IMR-90 (cell line): ENCODE data around the gene POLR2L. TPM values are rescaled to one million over a fixed set of nuclear protein-coding genes. Genes with fewer than 3 reads are reported as not detected.

ENCODE experiments used
- ATAC-seq: fragments of 200-7000 bp; cut with Tn5 transposase; 2 replicates; pipeline ENCODE4 v1.9.1; 2020; ENCODE audit warnings: low read depth, mild to moderate bottlenecking, moderate library complexity
- BruUV-seq: library from RNA; stranded (reverse); fragments of 400-500 nt; replicated peaks from 2 replicates; lab custom pipeline; 2021; lab: Mats Ljungman, UMichigan
- CTCF ChIA-PET: fragments of 300-600 bp; formaldehyde crosslinking; extraction: SDS; loops from one replicate; lab custom pipeline; 2021; ENCODE audit warnings: antibody characterized with exemption; lab: Yijun Ruan, JAX
- POLR2A ChIA-PET: fragments of 300-600 bp; sonication (Branson Sonifier 250); formaldehyde crosslinking; loops from one replicate; lab custom pipeline; 2022; ENCODE audit warnings: antibody characterized with exemption; ENCODE audit not compliant: unreplicated experiment; lab: Charles Lee
- DNase-seq: peaks from one replicate; pipeline ENCODE4 v3.0.0; 2013
- H2AFZ ChIP-seq: replicated peaks from 2 replicates; pipeline ENCODE3; 2013; ENCODE audit warnings: low read length, mild to moderate bottlenecking; ENCODE audit not compliant: poor library complexity
- H2AK5ac ChIP-seq: 2 replicates; pipeline ENCODE4 v1.6.1; 2013; ENCODE audit warnings: low read depth, low read length, inconsistent platforms
- H2AK9ac ChIP-seq: replicated peaks from 2 replicates; pipeline ENCODE3; 2013; ENCODE audit warnings: mild to moderate bottlenecking, low read depth, low read length, moderate library complexity; ENCODE audit not compliant: poor library complexity
- H2BK120ac ChIP-seq: 2 replicates; pipeline ENCODE4 v1.6.1; 2013; ENCODE audit warnings: low read depth, low read length, inconsistent platforms
- H2BK15ac ChIP-seq: 3 replicates; pipeline ENCODE4 v1.6.1; 2013; ENCODE audit warnings: low read depth, low read length, inconsistent platforms
- H2BK20ac ChIP-seq: 2 replicates; pipeline ENCODE4 v1.6.1; 2013; ENCODE audit warnings: low read depth, mild to moderate bottlenecking, inconsistent platforms, low read length, moderate library complexity
- H2BK5ac ChIP-seq: 2 replicates; pipeline ENCODE4 v1.6.1; 2013; ENCODE audit warnings: mild to moderate bottlenecking, low read depth, low read length, inconsistent platforms; ENCODE audit not compliant: poor library complexity, severe bottlenecking
- H3K14ac ChIP-seq: replicated peaks from 2 replicates; pipeline ENCODE4 v1.6.1; 2013; ENCODE audit warnings: low read depth, low read length, inconsistent platforms
- H3K18ac ChIP-seq: 2 replicates; pipeline ENCODE4 v1.6.1; 2013; ENCODE audit warnings: low read depth, low read length, control low read depth
- H3K23ac ChIP-seq: 2 replicates; pipeline ENCODE4 v1.6.1; 2013; ENCODE audit warnings: low read depth, low read length, inconsistent platforms
- H3K27ac ChIP-seq: 2 replicates; pipeline ENCODE4 v1.5.1; 2013; ENCODE audit warnings: mild to moderate bottlenecking, control low read depth, low read length; ENCODE audit not compliant: insufficient read depth
- H3K27me3 ChIP-seq: 2 replicates; pipeline ENCODE4 v1.6.1; 2013; ENCODE audit warnings: low read length; ENCODE audit not compliant: control insufficient read depth, insufficient read depth
- H3K36me3 ChIP-seq: 2 replicates; pipeline ENCODE4 v1.6.1; 2013; ENCODE audit warnings: low read length, mixed read lengths; ENCODE audit not compliant: control insufficient read depth, insufficient read depth
- H3K4ac ChIP-seq: 2 replicates; pipeline ENCODE4 v1.6.1; 2013; ENCODE audit warnings: low read depth, low read length, inconsistent platforms
- H3K4me1 ChIP-seq: 2 replicates; pipeline ENCODE4 v1.6.1; 2013; ENCODE audit warnings: low read length, mixed read lengths; ENCODE audit not compliant: control insufficient read depth, insufficient read depth
- H3K4me2 ChIP-seq: 2 replicates; pipeline ENCODE4 v1.6.1; 2013; ENCODE audit warnings: low read depth, mild to moderate bottlenecking, control low read depth, low read length, moderate library complexity
- H3K4me3 ChIP-seq: 2 replicates; pipeline ENCODE4 v1.5.1; 2013; ENCODE audit warnings: low read depth, mild to moderate bottlenecking, control low read depth, low read length, moderate library complexity; ENCODE audit not compliant: insufficient read depth
- H3K56ac ChIP-seq: 2 replicates; pipeline ENCODE4 v1.6.1; 2013; ENCODE audit warnings: low read length, inconsistent platforms; ENCODE audit not compliant: insufficient read depth; ENCODE audit errors: extremely low read depth
- H3K79me1 ChIP-seq, 2 experiments: 2 replicates each; pipeline ENCODE4 v1.6.1; 2013; ENCODE audit warnings: low read length in 2 of 2, inconsistent platforms in 1 of 2, low read depth in 1 of 2
- H3K9ac ChIP-seq: 2 replicates; pipeline ENCODE4 v1.6.1; 2013; ENCODE audit warnings: low read depth, low read length, control low read depth
- H3K9me1 ChIP-seq: 2 replicates; pipeline ENCODE4 v1.6.1; 2013; ENCODE audit warnings: low read length, inconsistent platforms; ENCODE audit not compliant: insufficient read depth
- H3K9me3 ChIP-seq: 2 replicates; pipeline ENCODE4 v1.6.1; 2013; ENCODE audit warnings: low read length; ENCODE audit not compliant: control insufficient read depth, insufficient read depth
- H4K20me1 ChIP-seq: 2 replicates; pipeline ENCODE4 v1.6.1; 2013; ENCODE audit warnings: low read length, inconsistent platforms; ENCODE audit not compliant: insufficient read depth
- H4K5ac ChIP-seq: 2 replicates; pipeline ENCODE4 v1.6.1; 2013; ENCODE audit warnings: mild to moderate bottlenecking, low read depth, low read length, control low read depth
- H4K8ac ChIP-seq, 2 experiments: 2 replicates each; pipeline ENCODE4 v1.6.1; 2013; ENCODE audit warnings: low read depth in 2 of 2, low read length in 2 of 2, control low read depth in 1 of 2, inconsistent platforms in 1 of 2
- H4K91ac ChIP-seq: 2 replicates; pipeline ENCODE4 v1.6.1; 2013; ENCODE audit warnings: low read depth, low read length, inconsistent platforms; ENCODE audit not compliant: insufficient read depth
- BHLHE40 ChIP-seq: fragments of 150-350 bp; IDR thresholded peaks from 2 replicates; pipeline ENCODE4 v1.6.1; 2016; ENCODE audit warnings: mild to moderate bottlenecking, low read depth, low read length
- CEBPB ChIP-seq: IDR thresholded peaks from 2 replicates; pipeline ENCODE4 v1.6.1; 2012; ENCODE audit warnings: low read depth, low read length, improper control_type of control experiment
- CHD1 ChIP-seq: IDR thresholded peaks from 2 replicates; pipeline ENCODE4 v1.6.1; 2012; ENCODE audit warnings: low read depth, low read length, improper control_type of control experiment
- CTCF ChIP-seq: conservative IDR thresholded peaks from 2 replicates; pipeline ENCODE4 v1.5.1; 2012; ENCODE audit warnings: mild to moderate bottlenecking, low read depth, low read length, improper control_type of control experiment
- ELK1 ChIP-seq: fragments of 150-350 bp; IDR thresholded peaks from 2 replicates; pipeline ENCODE4 v1.6.1; 2016; ENCODE audit warnings: low read depth, mild to moderate bottlenecking, low read length, moderate library complexity, borderline replicate concordance
- FOS ChIP-seq: fragments of 150-350 bp; IDR thresholded peaks from 2 replicates; pipeline ENCODE4 v1.6.1; 2016; ENCODE audit warnings: low read depth, low read length
- MAFK ChIP-seq: IDR thresholded peaks from 2 replicates; pipeline ENCODE4 v1.6.1; 2012; ENCODE audit warnings: low read depth, low read length, improper control_type of control experiment
- MXI1 ChIP-seq: IDR thresholded peaks from 2 replicates; pipeline ENCODE4 v1.6.1; 2012; ENCODE audit warnings: low read depth, mild to moderate bottlenecking, low read length, moderate library complexity, borderline replicate concordance
- NFE2L2 ChIP-seq: fragments of 150-350 bp; IDR thresholded peaks from 2 replicates; pipeline ENCODE4 v1.6.1; 2016; ENCODE audit warnings: low read depth, mild to moderate bottlenecking, low read length
- POLR2A ChIP-seq: IDR thresholded peaks from 2 replicates; pipeline ENCODE4 v1.6.1; 2012; ENCODE audit warnings: mild to moderate bottlenecking, low read depth, low read length
- RAD21 ChIP-seq: IDR thresholded peaks from 2 replicates; pipeline ENCODE4 v1.6.1; 2012; ENCODE audit warnings: low read length, improper control_type of control experiment
- RCOR1 ChIP-seq: IDR thresholded peaks from 2 replicates; pipeline ENCODE4 v1.6.1; 2012; ENCODE audit warnings: mild to moderate bottlenecking, low read length, improper control_type of control experiment; ENCODE audit not compliant: insufficient replicate concordance
- RFX5 ChIP-seq: IDR thresholded peaks from 2 replicates; pipeline ENCODE4 v1.8.0; 2012; ENCODE audit warnings: low read depth, mild to moderate bottlenecking, low read length, moderate library complexity
- SMC3 ChIP-seq: fragments of 150-350 bp; IDR thresholded peaks from 2 replicates; pipeline ENCODE4 v1.6.1; 2016; ENCODE audit warnings: low read depth, mild to moderate bottlenecking, antibody characterized with exemption, low read length, moderate library complexity
- USF2 ChIP-seq: fragments of 150-350 bp; IDR thresholded peaks from 2 replicates; pipeline ENCODE4 v1.6.1; 2017; ENCODE audit warnings: mild to moderate bottlenecking, antibody characterized with exemption, low read length, low read depth
- WGBS, 2 experiments: methylation state at CpG; one replicate each; pipeline versions ENCODE4 v1.1.5 to v1.1.7; 2013; ENCODE audit warnings: missing lambda C conversion rate in 2 of 2; ENCODE audit not compliant: insufficient read length in 1 of 2; ENCODE audit errors: extremely low coverage in 2 of 2; 5-methylcytosine and 5-hydroxymethylcytosine counted together
- dilution Hi-C: fragments of 300-500 bp; cut with HindIII; formaldehyde crosslinking; loops from one replicate; pipeline ENCODE4 v1.14.3; 2018; ENCODE audit warnings: low sequenced_read_pairs; ENCODE audit not compliant: unreplicated experiment
- in situ Hi-C: fragments of 300-500 bp; cut with MboI; formaldehyde crosslinking; loops from 3 replicates; pipeline ENCODE4 v1.14.3; 2019; ENCODE audit warnings: low sequenced_read_pairs, inconsistent platforms, mixed read lengths
- intact Hi-C: fragments of 100-400 bp; cut with micrococcal nuclease; formaldehyde crosslinking; loops from 2 replicates; pipeline ENCODE4 v1.10.0; 2022
- polyA plus RNA-seq, 3 experiments: library from polyadenylated mRNA; depleted of rRNA; stranded (reverse); fragments of >200 nt; gene quantifications; 2 replicates each; pipeline ENCODE4 v1.2.3, GENCODE V29; 2012; ENCODE audit warnings: low replicate concordance in 1 of 3
- total RNA-seq: library from RNA; depleted of rRNA; stranded (reverse); fragments of >200 nt; gene quantifications from 2 replicates; pipeline ENCODE4 v1.2.3, GENCODE V29; 2012

POLR2L gene
- total and polyA plus RNA-seq, 2 of the 4 experiments (the other 2 are of a cell fraction), result 44.4 to 416 TPM

- peaks cover 23% of the 10 kb centered on the region for H3K36me3 ChIP-seq
- H2BK15ac ChIP-seq, result no peak overlapping the region
- H3K4me1 ChIP-seq, result peaks cover 2% of the 10 kb centered on the region; the same call in 1 of the 2 replicates
- dilution Hi-C loops, result no loop called here
- DNase-seq, result no peak
- no peak overlapping the region for H3K9ac ChIP-seq
- CTCF ChIA-PET, result no interaction called here
- H2BK120ac ChIP-seq, result no peak overlapping the region
- H4K20me1 ChIP-seq, result no peaks in the 10 kb centered on the region; the same call in 1 of the 2 replicates
- POLR2A ChIA-PET, result no interaction called here
- H2AK5ac ChIP-seq, result no peak overlapping the region
- no peak overlapping the region for H3K4ac ChIP-seq
- H4K91ac ChIP-seq, result no peak overlapping the region
- no peak overlapping the region for H3K56ac ChIP-seq
- no peak overlapping the region for H2BK5ac ChIP-seq
- intact Hi-C loops, result no loop called here
- in situ Hi-C loops, result no loop called here
- no peak overlapping the region for H4K5ac ChIP-seq
- no peak overlapping the region for H4K8ac ChIP-seq
- H3K9me3 ChIP-seq, result no peaks in the 10 kb centered on the region
- no peak overlapping the region for H2BK20ac ChIP-seq
- BruUV-seq, result no TSS peak
- H3K4me2 ChIP-seq, result no peak overlapping the region
- H3K27ac ChIP-seq, result no peak overlapping the region
- no peaks in the 10 kb centered on the region for H3K27me3 ChIP-seq
- 90% methylated on average over 22 of the region's 32 CpGs; no CpG with 5 or more reads in 1 of the 2 experiments for WGBS, 2 experiments
- H3K18ac ChIP-seq, result no peak overlapping the region
- no peaks in the 10 kb centered on the region for H3K79me1 ChIP-seq
- ATAC-seq, result no peak
- no peak overlapping the region for H3K4me3 ChIP-seq
- H3K14ac ChIP-seq, result no peak overlapping the region
- no peak overlapping the region for H2AFZ ChIP-seq
- H3K9me1 ChIP-seq, result no peaks in the 10 kb centered on the region
- H3K23ac ChIP-seq, result no peak overlapping the region
- H2AK9ac ChIP-seq, result no peak overlapping the region
- TF ChIP-seq USF2, result no peak
- TF ChIP-seq BHLHE40, result no peak
- no peak for TF ChIP-seq RAD21
- no peak for TF ChIP-seq CHD1
- TF ChIP-seq NFE2L2, result no peak
- no peak for TF ChIP-seq POLR2A
- TF ChIP-seq FOS, result no peak
- no peak for TF ChIP-seq RCOR1
- TF ChIP-seq ELK1, result no peak
- no peak for TF ChIP-seq MAFK
- TF ChIP-seq CEBPB, result no peak
- no peak for TF ChIP-seq SMC3
- no peak for TF ChIP-seq MXI1
- TF ChIP-seq RFX5, result no peak
- no peak for TF ChIP-seq CTCF
Observed at GRCh38 chr11:889687-890475, 47.6 kb upstream of the POLR2L start.
